ENCODE results near the gene RELN. TPM values are rescaled to one million over a fixed set of nuclear protein-coding genes. Genes with fewer than 3 reads are reported as not detected.

The RELN gene
- total RNA-seq, 1 donor from 2014 or later = 0.11 TPM

DNA sequence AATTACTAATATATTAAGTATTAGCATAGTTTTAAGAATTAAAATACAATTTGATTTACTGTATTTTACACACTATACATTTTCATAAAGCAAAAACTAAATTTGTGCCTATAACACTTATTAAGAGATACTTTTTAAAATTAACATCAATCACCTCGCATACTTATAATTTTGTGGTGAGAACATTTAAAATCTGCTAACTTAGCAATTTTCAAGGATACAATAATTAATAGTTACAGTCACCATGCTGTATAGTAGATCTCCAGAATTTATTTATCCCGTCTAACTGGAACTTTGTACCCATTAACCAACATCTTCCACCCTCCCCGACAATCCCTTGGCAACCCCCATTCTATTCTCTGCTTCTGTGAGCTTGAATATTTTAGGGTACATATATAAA lies 47.5 kb downstream of the RELN start:
- no peaks in the 10 kb centered on the region for H3K9me3 ChIP-seq
- H3K4me1 ChIP-seq = no peaks in the 10 kb centered on the region
- H3K27ac ChIP-seq = no peak overlapping the region
- no peak overlapping the region for H3K4me3 ChIP-seq
- no peaks in the 10 kb centered on the region for H3K36me3 ChIP-seq
- intact Hi-C loops (cut with DNase I) = no loop called here
- H3K27me3 ChIP-seq = no peaks in the 10 kb centered on the region
- TF ChIP-seq, protein P1, sequence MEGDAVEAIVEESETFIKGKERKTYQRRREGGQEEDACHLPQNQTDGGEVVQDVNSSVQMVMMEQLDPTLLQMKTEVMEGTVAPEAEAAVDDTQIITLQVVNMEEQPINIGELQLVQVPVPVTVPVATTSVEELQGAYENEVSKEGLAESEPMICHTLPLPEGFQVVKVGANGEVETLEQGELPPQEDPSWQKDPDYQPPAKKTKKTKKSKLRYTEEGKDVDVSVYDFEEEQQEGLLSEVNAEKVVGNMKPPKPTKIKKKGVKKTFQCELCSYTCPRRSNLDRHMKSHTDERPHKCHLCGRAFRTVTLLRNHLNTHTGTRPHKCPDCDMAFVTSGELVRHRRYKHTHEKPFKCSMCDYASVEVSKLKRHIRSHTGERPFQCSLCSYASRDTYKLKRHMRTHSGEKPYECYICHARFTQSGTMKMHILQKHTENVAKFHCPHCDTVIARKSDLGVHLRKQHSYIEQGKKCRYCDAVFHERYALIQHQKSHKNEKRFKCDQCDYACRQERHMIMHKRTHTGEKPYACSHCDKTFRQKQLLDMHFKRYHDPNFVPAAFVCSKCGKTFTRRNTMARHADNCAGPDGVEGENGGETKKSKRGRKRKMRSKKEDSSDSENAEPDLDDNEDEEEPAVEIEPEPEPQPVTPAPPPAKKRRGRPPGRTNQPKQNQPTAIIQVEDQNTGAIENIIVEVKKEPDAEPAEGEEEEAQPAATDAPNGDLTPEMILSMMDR (IDR thresholded peaks at IDR 0.05) = no peak
- no peak for DNase-seq (ENCODE audit: low spot score in 2 of 2)

DNA sequence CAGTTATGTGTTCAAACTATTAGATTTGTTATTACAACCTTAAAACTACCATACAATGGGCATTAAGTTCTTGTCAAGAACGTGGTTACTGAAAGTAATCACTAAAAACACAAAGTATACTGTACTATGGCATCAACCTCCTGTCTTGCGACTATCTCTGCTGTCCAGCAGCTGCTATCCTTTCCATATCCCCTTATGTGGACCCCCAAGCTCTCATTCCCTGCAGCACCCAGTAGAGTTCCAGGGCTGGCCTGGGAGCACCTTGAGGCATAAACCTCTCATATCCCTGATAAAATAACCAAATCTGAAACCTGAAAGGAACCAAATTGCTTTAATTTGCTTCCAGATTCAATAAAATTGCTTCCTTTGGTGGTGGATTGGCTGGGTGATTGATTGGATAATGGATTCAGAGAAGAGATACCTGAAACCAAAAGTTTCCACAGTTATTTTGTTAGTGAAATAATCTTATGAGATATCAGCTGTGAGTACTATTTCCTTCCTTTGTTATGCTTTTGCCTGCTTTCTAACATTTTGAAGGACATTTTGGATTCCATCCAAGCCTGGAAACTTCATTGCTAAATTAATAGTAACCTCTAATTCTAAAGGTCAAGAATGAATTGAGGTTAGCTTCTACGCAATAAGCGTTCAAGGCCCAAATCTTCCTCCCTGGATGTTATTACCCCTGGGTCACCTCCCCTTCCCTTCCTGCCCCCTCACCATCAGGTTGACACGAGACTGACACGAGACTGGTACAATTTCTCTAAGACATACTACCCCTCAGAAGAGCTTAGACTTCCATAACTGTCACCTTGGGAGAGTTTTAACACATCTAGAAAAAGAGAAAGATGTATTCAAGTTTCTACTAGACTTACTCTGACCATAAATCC lies 48.8 kb downstream of the RELN start:
- H3K4me1 ChIP-seq = no peaks in the 10 kb centered on the region
- H3K36me3 ChIP-seq = no peaks in the 10 kb centered on the region
- no peaks in the 10 kb centered on the region for H3K9me3 ChIP-seq
- H3K27me3 ChIP-seq = no peaks in the 10 kb centered on the region
- no peak for DNase-seq (ENCODE audit: low spot score in 2 of 2)
- TF ChIP-seq, protein P1 (IDR thresholded peaks at IDR 0.05) = no peak
- intact Hi-C loops (cut with DNase I) = no loop called here
- no peak overlapping the region for H3K4me3 ChIP-seq
- H3K27ac ChIP-seq = no peak overlapping the region

DNA sequence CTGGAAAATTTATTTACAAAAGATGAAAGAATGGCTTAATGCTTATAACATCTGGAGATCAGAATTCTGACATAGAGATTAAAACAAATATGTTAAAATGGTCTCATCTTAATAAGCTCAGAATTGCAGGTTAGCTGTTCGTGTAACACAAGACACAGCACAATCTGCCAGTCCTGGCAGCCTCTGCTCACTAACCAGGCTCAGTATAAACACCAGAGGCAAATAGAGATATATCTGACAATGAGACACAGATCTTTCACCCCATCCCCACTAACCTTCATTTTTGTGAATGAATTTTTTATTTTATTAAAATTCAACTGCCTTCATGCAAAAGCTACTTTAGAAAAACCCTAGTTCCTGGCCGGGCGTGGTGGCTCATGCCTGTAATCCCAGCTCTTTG lies 51.8 kb downstream of the RELN start:
- no peak overlapping the region for H3K27ac ChIP-seq

DNA sequence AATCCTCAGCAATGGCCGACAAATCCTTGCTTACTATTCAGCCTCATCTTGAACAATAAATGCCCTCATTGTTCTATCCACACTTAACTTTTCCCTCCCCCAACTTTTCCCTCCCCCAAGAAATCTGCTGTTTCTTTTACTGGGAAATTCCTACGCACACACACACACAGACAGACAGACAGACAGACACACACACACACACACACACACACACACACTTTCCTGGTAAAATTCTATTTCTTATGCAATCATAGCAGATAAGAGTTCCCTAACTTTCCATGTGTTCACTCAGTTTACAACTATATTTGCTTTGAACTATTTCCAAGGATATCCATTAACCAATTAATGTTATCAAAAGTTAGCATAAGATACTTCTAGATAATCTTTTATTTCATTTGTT lies 52.9 kb downstream of the RELN start:
- no peak overlapping the region for H3K4me3 ChIP-seq
- no peaks in the 10 kb centered on the region for H3K27me3 ChIP-seq
- intact Hi-C loops (cut with DNase I) = no loop called here
- H3K36me3 ChIP-seq = no peaks in the 10 kb centered on the region
- DNase-seq (ENCODE audit: low spot score in 2 of 2) = no peak
- H3K4me1 ChIP-seq = no peaks in the 10 kb centered on the region
- TF ChIP-seq, protein P1 (IDR thresholded peaks at IDR 0.05) = no peak
- H3K9me3 ChIP-seq = no peaks in the 10 kb centered on the region
- H3K27ac ChIP-seq = no peak overlapping the region

More for the DNA sequence above, 51.8 kb downstream of the RELN start:
- intact Hi-C loops (cut with DNase I) = no loop called here
- TF ChIP-seq, protein P1 (IDR thresholded peaks at IDR 0.05) = no peak
- DNase-seq (ENCODE audit: low spot score in 2 of 2) = no peak
- Histone ChIP-seq H3K9me3 (no peaks in the 10 kb centered on the region), H3K4me1 (no peaks in the 10 kb centered on the region), H3K27me3 (no peaks in the 10 kb centered on the region), H3K4me3 (no peak overlapping the region), H3K36me3 (no peaks in the 10 kb centered on the region)

DNA sequence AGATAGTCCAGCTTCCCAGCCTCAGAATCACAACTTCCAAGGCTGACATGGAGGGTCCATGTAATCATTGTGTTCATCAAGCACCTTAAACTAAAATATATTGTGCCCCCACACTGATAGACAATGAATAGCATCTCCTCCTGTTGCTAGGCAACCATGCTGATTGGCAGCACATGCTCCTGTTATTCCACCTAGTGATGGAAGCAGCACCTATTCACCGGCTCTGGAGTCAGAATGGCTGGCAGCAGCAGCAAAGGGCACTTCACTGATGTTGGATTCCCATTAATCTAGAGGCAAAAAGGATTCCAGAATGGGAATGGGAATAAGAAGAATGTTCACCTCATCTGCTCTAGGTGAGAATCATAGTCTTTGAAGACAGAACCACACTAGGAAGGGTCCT lies 55.0 kb downstream of the RELN start:
- no peak for DNase-seq (ENCODE audit: low spot score in 2 of 2)
- H3K4me3 ChIP-seq = no peak overlapping the region
- no peak overlapping the region for H3K27ac ChIP-seq
- no peaks in the 10 kb centered on the region for H3K4me1 ChIP-seq
- H3K9me3 ChIP-seq = no peaks in the 10 kb centered on the region
- intact Hi-C loops (cut with DNase I) = no loop called here
- TF ChIP-seq, protein P1 (IDR thresholded peaks at IDR 0.05) = no peak
- no peaks in the 10 kb centered on the region for H3K36me3 ChIP-seq
- H3K27me3 ChIP-seq = no peaks in the 10 kb centered on the region
